SK-N-SH (cell line): ENCODE results near the gene TIGD7. TPM values are rescaled to one million over a fixed set of nuclear protein-coding genes. Genes with fewer than 3 reads are reported as not detected.

Experiments used
- CTCF ChIA-PET: fragments of 300-600, 350-600 bp; formaldehyde crosslinking; extraction: SDS; loops from one replicate; lab custom pipeline; 2021; lab: Yijun Ruan, JAX
- POLR2A ChIA-PET: fragments of 350-600 bp; sonication (Branson Sonifier 250); formaldehyde crosslinking; extraction: SDS; loops from one replicate; lab custom pipeline; 2020; ENCODE audit warnings: antibody characterized with exemption, inconsistent platforms; lab: Yijun Ruan, JAX
- DNase-seq: peaks from one replicate; pipeline ENCODE4 v3.0.0; 2012
- H2AFZ ChIP-seq: fragments of 200-600 bp; sonication (generic); 2 replicates; pipeline ENCODE4 v1.8.1; 2016; ENCODE audit warnings: antibody characterized with exemption, mild to moderate bottlenecking, low read depth
- H3F3A ChIP-seq: fragments of 200-600 bp; sonication (generic); replicated peaks from 2 replicates; pipeline ENCODE3; 2016; ENCODE audit warnings: antibody characterized with exemption, mild to moderate bottlenecking; ENCODE audit not compliant: insufficient read depth
- H3K27ac ChIP-seq, 2 experiments: fragments of 200-500 bp in 1 of 2; fragments of 200-600 bp in 1 of 2; sonication (Bioruptor generic) in 1 of 2; sonication (generic), shearing (Covaris generic) in 1 of 2; 2 replicates each; pipeline versions ENCODE4 v1.5.1 to v1.6.1; 2014 to 2016; ENCODE audit warnings: low read depth in 2 of 2, inconsistent platforms in 1 of 2, low read length in 1 of 2, mild to moderate bottlenecking in 1 of 2, mixed read lengths in 1 of 2
- H3K27me3 ChIP-seq: fragments of 200-600 bp; sonication (generic), shearing (Covaris generic); 2 replicates; pipeline ENCODE4 v1.6.1; 2016; ENCODE audit warnings: mixed run types; ENCODE audit not compliant: insufficient read depth
- H3K36me3 ChIP-seq, 2 experiments: fragments of 200-500 bp in 1 of 2; fragments of 200-600 bp in 1 of 2; sonication (Bioruptor generic) in 1 of 2; sonication (generic) in 1 of 2; replicated peaks in 1 of 2; 2 replicates each; pipeline versions ENCODE3 to v1.5.1; 2014 to 2016; ENCODE audit warnings: low read length in 1 of 2, mild to moderate bottlenecking in 1 of 2; ENCODE audit not compliant: insufficient read depth in 2 of 2, control insufficient read depth in 1 of 2
- H3K4me1 ChIP-seq, 2 experiments: fragments of 200-500 bp in 1 of 2; fragments of 200-600 bp in 1 of 2; sonication (Bioruptor generic) in 1 of 2; sonication (generic), shearing (Covaris generic) in 1 of 2; 2 replicates each; pipeline versions ENCODE4 v1.5.1 to v1.6.1; 2014 to 2016; ENCODE audit warnings: low read depth in 1 of 2, low read length in 1 of 2, mixed run types in 1 of 2; ENCODE audit not compliant: insufficient read depth in 2 of 2, control insufficient read depth in 1 of 2
- H3K4me2 ChIP-seq: fragments of 200-600 bp; sonication (generic), shearing (Covaris generic); 2 replicates; pipeline ENCODE4 v1.6.1; 2017; ENCODE audit warnings: mixed run types
- H3K4me3 ChIP-seq, 2 experiments: fragments of 200-500 bp in 1 of 2; fragments of 200-600 bp in 1 of 2; sonication (Bioruptor generic) in 1 of 2; sonication (generic), shearing (Covaris generic) in 1 of 2; 2 replicates each; pipeline versions ENCODE4 v1.5.1 to v1.8.1; 2014 to 2016; ENCODE audit warnings: low read depth in 2 of 2, inconsistent platforms in 1 of 2, low read length in 1 of 2, mild to moderate bottlenecking in 1 of 2, mixed read lengths in 1 of 2, moderate library complexity in 1 of 2
- H3K79me2 ChIP-seq: fragments of 200-600 bp; sonication (generic); 2 replicates; pipeline ENCODE4 v1.8.1; 2017; ENCODE audit warnings: mild to moderate bottlenecking; ENCODE audit not compliant: insufficient read depth
- H3K9ac ChIP-seq: fragments of 200-600 bp; sonication (generic); 2 replicates; pipeline ENCODE4 v1.6.1; 2017; ENCODE audit warnings: mixed run types
- H3K9me2 ChIP-seq: fragments of 200-600 bp; sonication (generic); 2 replicates; pipeline ENCODE4 v1.6.1; 2017; ENCODE audit warnings: mixed run types
- H3K9me3 ChIP-seq: fragments of 200-600 bp; sonication (generic); 2 replicates; pipeline ENCODE4 v1.6.1; 2017; ENCODE audit warnings: mixed run types, mild to moderate bottlenecking, moderate library complexity
- H4K20me1 ChIP-seq: fragments of 200-600 bp; sonication (generic); 2 replicates; pipeline ENCODE4 v1.6.1; 2017; ENCODE audit warnings: mild to moderate bottlenecking, mixed run types; ENCODE audit not compliant: insufficient read depth
- CTCF ChIP-seq: fragments of 200-600 bp; sonication (generic); IDR thresholded peaks from 2 replicates; pipeline ENCODE4 v1.6.1; 2017; ENCODE audit warnings: antibody characterized with exemption, mild to moderate bottlenecking, moderate library complexity
- EZH2phosphoT487 ChIP-seq: fragments of 200-600 bp; sonication (generic); IDR thresholded peaks from 2 replicates; pipeline ENCODE4 v1.6.1; 2017; ENCODE audit warnings: low read depth, mixed run types, mild to moderate bottlenecking, antibody characterized with exemption, moderate library complexity, borderline replicate concordance
- GATA2 ChIP-seq: sonication (generic); formaldehyde crosslinking; IDR thresholded peaks from 2 replicates; pipeline ENCODE4 v1.5.0; 2020; ENCODE audit warnings: mild to moderate bottlenecking, missing genetic modification reagents
- JUND ChIP-seq: IDR thresholded peaks from 2 replicates; pipeline ENCODE4 v1.4.0; 2012
- MEF2A ChIP-seq: IDR thresholded peaks from 2 replicates; pipeline ENCODE4 v1.4.0; 2012; ENCODE audit warnings: low read depth, borderline replicate concordance
- RXRA ChIP-seq: IDR thresholded peaks from 2 replicates; pipeline ENCODE4 v1.4.0; 2012; ENCODE audit warnings: low read depth, mild to moderate bottlenecking, borderline replicate concordance
- SMC3 ChIP-seq: IDR thresholded peaks from 2 replicates; pipeline ENCODE4 v1.6.1; 2012; ENCODE audit warnings: low read depth, low read length, improper control_type of control experiment
- TCF12 ChIP-seq: IDR thresholded peaks from 2 replicates; pipeline ENCODE4 v1.4.0; 2012
- WGBS: methylation state at CpG from one replicate; pipeline ENCODE4 v1.1.6; 2017; ENCODE audit warnings: low lambda C conversion rate; 5-methylcytosine and 5-hydroxymethylcytosine counted together
- polyA plus RNA-seq, 3 experiments: library from polyadenylated mRNA; depleted of rRNA; stranded (reverse); fragments of >200 nt; gene quantifications; 2 replicates each; pipeline ENCODE4 v1.2.3, GENCODE V29; 2012
- TF ChIP-seq, protein P1 (sequence below): IDR thresholded peaks from 2 replicates; pipeline ENCODE4 v1.6.1; 2012; ENCODE audit warnings: mild to moderate bottlenecking, low read depth, low read length, moderate library complexity

TIGD7 gene
- polyA plus RNA-seq, 1 of the 3 experiments (the other 2 are of a cell fraction), result 1.2 TPM

- TF ChIP-seq, protein P1, sequence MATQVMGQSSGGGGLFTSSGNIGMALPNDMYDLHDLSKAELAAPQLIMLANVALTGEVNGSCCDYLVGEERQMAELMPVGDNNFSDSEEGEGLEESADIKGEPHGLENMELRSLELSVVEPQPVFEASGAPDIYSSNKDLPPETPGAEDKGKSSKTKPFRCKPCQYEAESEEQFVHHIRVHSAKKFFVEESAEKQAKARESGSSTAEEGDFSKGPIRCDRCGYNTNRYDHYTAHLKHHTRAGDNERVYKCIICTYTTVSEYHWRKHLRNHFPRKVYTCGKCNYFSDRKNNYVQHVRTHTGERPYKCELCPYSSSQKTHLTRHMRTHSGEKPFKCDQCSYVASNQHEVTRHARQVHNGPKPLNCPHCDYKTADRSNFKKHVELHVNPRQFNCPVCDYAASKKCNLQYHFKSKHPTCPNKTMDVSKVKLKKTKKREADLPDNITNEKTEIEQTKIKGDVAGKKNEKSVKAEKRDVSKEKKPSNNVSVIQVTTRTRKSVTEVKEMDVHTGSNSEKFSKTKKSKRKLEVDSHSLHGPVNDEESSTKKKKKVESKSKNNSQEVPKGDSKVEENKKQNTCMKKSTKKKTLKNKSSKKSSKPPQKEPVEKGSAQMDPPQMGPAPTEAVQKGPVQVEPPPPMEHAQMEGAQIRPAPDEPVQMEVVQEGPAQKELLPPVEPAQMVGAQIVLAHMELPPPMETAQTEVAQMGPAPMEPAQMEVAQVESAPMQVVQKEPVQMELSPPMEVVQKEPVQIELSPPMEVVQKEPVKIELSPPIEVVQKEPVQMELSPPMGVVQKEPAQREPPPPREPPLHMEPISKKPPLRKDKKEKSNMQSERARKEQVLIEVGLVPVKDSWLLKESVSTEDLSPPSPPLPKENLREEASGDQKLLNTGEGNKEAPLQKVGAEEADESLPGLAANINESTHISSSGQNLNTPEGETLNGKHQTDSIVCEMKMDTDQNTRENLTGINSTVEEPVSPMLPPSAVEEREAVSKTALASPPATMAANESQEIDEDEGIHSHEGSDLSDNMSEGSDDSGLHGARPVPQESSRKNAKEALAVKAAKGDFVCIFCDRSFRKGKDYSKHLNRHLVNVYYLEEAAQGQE, result no peak
- TF ChIP-seq EZH2phosphoT487 (no peak), SMC3 (no peak), JUND (no peak), MEF2A (no peak)
Observed at GRCh38 chr16:3327514-3327913, 22.3 kb upstream of the TIGD7 start (continued).

DNA sequence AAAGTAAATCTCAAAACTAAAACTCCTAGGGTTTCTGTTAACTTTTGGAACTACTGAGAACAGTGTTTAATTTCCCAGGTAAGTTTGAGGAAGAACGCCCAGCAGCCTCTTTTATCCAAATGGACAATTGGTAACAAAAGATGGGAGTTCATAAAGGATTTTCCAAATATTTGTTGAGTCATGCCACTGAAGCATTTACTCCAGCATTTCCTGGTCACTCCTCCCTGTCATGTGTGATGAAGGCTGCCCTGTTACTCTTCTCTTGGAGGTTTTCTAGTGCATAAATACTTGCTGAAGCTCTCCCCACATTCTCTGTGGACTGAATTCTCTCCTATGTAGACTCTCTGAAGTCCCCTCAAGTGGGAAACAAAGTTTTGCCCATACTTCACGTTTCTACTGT, 16.6 kb upstream of the TIGD7 start:
- Histone ChIP-seq H3K36me3 (peaks cover 9 to 15% of the 10 kb centered on the region in 2 experiments), H3K4me2 (no peak overlapping the region), H3K4me3 (no peak overlapping the region), H3K27me3 (no peaks in the 10 kb centered on the region), H3K9ac (no peak overlapping the region), H2AFZ (no peak overlapping the region), H3K9me3 (peaks cover 11% of the 10 kb centered on the region; the same call in 1 of the 2 replicates), H3F3A (no peaks in the 10 kb centered on the region), H3K27ac (no peak overlapping the region)
- CTCF ChIA-PET, result interaction anchor here (1.0 kb wide), 1 partner anchor 9 kb away, joined by 3 read pairs; no protein-coding TSS in a partner anchor
- TF ChIP-seq CTCF (no peak), SMC3 (no peak), EZH2phosphoT487 (no peak), GATA2 (no peak)
- TF ChIP-seq, all 33 proteins: peak for 0
- no peak for DNase-seq
- Histone ChIP-seq H3K79me2 (no peaks in the 10 kb centered on the region), H4K20me1 (no peaks in the 10 kb centered on the region), H3K9me2 (no peaks in the 10 kb centered on the region), H3K4me1 (no peaks in the 10 kb centered on the region)
- WGBS, result 20% methylated on average over 2 of the region's 2 CpGs
- POLR2A ChIA-PET, result no interaction called here

GRCh38 chr16:3317315-3317999, 12.2 kb upstream of the TIGD7 start:
- H3K4me1 ChIP-seq, result no peaks in the 10 kb centered on the region
- H3K9ac ChIP-seq, result no peak overlapping the region
- H3K36me3 ChIP-seq, result peaks cover 21 to 30% of the 10 kb centered on the region in 2 experiments
- no peak overlapping the region for H3K4me2 ChIP-seq
- no peak for DNase-seq
- H4K20me1 ChIP-seq, result no peaks in the 10 kb centered on the region
- ChIA-PET POLR2A (no interaction called here), CTCF (no interaction called here)
- WGBS, result 77% methylated on average over 3 of the region's 3 CpGs
- no peak overlapping the region for H2AFZ ChIP-seq
- TF ChIP-seq RXRA (no peak), TCF12 (peak; percentile 18; the same call in 1 of the 2 replicates)
- no peaks in the 10 kb centered on the region for H3K9me2 ChIP-seq
- H3F3A ChIP-seq, result no peaks in the 10 kb centered on the region
- H3K27me3 ChIP-seq, result no peaks in the 10 kb centered on the region
- no peak overlapping the region; a peak in 1 of 4 replicates for H3K4me3 ChIP-seq
- H3K79me2 ChIP-seq, result no peaks in the 10 kb centered on the region
- no peak overlapping the region for H3K27ac ChIP-seq
- peaks cover 21% of the 10 kb centered on the region for H3K9me3 ChIP-seq
